Renal cortex interstitium (tissue), 11 donors: Measurements from ENCODE around the gene LAMB2. TPM values are rescaled to one million over a fixed set of nuclear protein-coding genes. Genes with fewer than 3 reads are reported as not detected.
A peak's percentile ranks its signal among the peaks of the same experiment; 100 is the strongest.

Experiments used
- DNase-seq, 11 donors: peaks; one replicate each; pipeline ENCODE4 v3.0.0-alpha.2; 2013; ENCODE audit warnings: low read depth in 9 of 11, low spot score in 4 of 11; ENCODE audit errors: extremely low read depth in 1 of 11
- polyA plus RNA-seq, 3 donors: library from polyadenylated mRNA; unstranded; fragments of 120-200 nt; gene quantifications; one replicate each; pipeline ENCODE4 v1.2.1, GENCODE V29; 2013; ENCODE audit not compliant: insufficient read length in 3 of 3

LAMB2 gene
- polyA plus RNA-seq, 3 donors = 357 to 459 (median 441) TPM

DNA sequence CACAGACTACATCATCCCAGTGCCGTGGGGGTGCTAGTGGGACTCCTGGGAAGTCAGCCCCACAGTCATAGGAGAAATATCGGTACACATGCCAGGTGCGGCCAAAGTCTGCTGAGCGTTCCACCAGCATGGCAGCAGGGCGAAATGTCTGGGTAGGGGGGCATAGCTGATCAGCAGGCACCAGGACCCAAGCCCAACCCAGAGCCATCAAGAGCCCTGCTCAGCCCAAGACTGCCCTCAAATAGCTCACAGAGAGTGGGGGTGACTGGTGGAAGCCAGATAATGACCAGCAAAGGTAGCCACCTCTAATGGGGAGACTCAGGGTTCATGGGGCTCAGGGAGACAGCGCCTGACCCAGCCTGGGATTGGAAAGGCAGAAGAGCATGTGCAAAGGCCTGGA is 1.3 kb downstream of the LAMB2 start:
- no peak for DNase-seq

DNA sequence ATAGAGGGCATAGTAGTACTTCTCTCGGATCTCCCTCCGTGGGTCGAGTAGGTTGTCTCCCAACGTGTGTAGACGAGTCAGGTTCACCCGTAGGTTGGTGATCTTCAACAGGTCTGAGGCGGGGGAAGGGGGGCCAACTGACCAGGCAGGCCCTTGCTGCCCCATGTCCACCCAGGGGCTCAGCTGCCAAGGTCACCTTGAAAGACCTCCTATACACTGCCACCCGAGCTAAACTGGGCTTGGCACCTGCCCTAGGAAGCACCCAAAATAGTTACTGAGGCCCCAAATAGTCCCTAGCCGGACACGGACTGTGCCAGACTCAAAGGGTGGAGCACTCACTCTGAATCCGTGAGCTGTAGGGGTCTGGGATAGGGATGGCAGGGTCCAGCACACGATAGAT is 1.8 kb downstream of the LAMB2 start:
- DNase-seq = no peak

DNA sequence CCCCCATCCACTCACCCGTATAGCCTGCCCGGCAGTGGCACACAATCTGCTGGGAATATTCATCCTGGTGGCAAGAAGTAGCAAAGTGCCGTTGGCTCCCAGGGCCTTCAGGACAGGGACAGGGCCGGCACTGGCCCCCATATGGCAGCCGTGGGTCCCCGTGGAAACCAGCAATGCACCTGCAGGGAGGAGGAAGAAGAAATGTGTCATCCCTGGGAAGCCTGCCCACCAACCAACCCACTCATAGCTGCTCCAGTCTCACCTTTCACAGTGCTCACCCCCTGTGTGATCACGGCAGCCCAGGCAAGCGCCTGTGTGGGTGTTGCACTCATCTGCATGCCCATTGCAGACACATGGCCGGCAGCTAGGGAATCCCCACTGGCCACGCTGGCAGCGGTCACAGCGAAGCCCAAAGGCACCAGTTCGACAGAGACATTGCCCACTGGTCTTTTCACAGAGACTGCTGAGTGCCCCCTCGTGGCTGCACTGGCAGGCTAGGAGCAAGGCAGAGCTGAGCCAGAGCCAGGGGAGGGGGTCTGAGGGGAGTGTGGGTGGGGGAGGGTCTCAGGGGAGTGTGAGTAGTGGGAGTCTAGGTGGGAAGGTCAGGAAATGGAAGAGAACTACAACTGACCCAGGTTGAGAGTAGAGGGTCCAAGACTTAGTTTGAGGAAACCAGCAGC is 7.7 kb downstream of the LAMB2 start:
- DNase-seq = no peak

DNA sequence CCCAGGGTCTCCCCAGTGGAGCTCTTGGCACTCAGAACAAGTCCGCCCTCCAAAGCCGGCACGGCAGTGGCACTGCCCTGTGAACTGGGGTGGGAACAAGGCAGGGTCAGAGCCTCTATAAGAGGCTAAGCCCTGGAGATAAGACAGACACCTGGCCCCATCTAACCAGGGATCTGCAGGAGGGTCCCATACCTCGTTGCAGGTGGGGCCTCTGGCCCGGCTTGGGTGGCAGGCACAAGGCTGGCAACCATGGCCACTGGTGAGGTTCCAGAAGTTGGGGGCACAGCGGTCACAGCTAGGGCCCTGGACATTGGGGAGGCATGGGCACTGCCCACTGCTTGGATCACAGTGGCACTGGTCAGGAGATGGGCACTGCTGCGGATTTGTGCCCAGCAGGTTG is 8.6 kb downstream of the LAMB2 start:
- DNase-seq = no peak

DNA sequence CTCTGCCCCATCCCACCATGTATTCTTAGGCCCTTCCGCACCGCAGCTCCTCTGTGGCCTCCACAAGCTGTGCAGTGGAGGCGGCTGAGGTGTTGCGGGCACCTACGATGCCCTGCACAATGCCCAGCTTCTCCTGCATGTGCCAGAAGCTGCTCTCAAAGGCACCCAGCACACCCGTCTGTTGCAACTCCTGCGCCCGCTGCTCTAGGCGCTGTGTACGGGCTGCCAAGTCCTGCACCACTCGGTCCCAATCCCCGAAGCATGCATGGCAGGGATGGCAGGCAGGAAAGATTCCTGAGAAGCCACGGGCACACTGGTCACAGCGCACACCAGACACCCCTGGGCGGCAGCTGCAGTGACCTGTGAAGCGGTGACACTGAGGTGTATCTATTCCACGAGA is 9.2 kb downstream of the LAMB2 start:
- no peak for DNase-seq

DNA sequence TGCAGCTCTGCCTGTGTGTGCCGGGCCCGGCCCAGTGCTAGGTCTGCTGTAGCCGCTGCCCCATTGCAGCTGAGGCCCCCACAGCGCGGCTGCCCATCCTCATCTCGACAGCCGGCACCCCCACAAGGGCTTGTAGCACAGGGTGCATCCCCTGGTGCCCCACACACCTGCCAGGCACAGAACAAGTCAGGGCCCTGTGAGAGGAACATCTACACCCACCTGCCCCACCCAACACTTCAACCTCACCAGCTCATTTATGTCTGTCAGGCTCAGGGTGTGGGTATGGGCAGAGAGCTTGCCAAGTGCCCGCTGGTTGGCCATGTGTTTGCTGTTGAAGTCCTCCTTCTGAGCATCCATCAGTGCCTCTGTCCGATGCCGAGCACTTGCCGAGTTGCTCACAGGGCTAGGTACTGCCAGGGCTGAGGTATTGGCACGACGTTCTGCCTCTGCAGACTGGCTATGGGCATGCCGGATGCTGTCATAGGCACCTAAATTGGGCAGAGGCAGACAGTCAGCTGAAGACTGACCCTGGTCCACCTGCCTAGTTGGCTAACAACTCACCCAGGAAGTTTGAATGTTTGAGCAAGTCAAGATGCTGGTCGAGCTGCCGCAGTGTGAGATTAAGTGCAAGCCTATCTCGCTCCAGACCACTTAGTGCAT is 9.8 kb downstream of the LAMB2 start:
- DNase-seq = no peak

DNA sequence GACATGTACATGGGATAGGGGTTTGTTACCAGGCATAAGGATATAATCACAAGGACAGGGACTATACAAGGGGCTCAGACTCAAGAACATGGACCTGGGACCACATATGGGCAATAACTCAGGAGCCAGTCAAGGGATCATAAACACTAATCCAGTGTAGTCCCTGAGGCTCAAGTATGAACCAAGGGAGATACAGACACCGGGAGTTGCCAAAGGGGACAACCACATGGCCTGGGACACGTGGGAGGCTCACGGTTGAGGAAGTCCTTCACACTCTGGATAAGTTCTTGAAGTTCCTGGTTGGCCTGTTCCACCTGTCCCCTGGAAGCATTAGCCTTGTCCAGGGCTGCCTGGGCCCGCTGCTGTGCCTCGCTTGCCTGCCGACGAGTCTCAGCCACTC is 10.4 kb downstream of the LAMB2 start:
- no peak for DNase-seq

DNA sequence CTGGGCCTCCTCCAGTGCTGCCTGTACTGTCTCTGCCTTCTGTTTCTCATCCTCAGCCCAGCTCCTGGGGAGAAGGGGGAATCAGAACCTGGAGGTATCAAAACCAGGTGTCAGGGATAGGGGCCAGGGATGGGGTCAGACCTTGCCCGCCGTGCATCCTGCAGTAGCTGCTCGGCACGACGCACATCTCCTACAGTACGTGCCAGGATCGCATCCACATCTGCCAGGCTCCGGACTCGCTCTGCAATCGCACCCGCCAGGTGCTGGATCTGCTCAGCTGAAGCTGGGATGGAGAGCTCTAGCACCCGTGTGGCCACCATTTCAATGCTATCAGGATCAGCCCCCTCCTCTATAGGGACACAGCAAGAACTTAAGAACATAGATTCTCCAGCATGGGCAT is 10.8 kb downstream of the LAMB2 start:
- no peak for DNase-seq

DNA sequence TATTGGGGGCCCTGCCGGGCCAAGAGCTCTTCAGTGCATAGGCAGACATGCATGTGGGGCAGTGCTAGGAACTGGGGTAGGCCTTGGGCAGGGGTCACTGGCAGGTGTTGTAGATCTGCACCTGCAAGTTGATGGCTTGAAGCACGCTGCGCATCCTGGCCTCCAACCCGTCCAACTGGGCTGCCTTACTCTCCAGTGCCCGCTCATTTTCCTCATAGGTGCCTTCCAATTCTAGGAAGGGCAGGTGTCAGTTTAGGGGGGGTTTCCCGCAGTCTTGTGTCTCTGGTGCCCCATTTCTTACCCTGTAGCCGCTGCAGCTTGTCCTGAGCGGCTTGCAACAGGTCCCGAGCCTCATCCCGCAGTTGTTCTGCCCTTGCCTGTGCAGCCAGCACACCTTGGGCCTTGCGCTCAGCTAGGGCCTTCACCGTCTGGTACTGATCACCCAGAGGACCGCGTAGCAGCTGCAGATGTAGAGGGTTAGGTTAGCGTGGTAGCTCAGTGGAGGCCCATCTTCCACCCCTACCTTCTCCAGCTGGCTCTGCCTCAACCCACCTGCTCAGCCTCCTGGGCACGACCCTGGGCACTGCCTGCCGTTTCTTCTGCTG is 11.6 kb downstream of the LAMB2 start:
- DNase-seq = no peak

DNA sequence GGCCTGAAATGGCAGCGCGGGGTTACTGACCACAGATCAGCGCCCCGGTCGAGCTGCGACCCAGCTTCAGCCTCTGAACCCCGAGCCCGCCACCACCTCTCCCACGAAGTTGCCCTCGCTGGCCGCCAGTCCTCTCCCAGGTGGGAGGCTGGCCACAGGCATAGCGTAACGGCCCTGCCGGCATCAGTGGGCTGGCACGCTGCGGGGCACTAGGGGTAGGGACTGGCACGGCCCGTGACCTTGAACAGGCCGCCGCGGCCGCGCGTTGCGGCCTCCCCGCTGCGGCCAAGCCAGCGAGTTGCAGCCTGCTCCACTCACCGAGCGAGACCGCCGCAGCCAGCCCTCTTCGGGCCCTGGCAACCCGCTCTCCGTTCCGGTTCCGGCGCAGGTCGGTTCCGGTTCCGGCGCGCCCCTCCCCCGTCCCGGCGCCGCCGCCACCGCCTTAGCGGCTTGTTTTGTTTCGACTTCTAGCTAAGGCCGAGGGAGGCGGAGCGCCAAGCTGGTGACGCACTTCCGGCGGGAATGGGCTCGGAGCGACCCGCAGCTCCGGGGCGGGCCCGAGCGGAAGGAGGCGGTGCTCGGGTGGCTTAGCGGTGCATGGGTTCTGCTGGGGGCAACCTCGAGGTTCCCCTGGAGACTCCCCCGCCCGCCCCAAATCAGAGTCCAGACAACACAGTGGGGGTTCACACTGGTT is 12.3 kb downstream of the LAMB2 start, which contains the start of gene USP19:
Gene USP19, minus strand, starts transcription at position 386 of the 694 bp plus-strand sequence. CDS start 1,678 bp downstream, outside the sequence.
- peak; percentile 78 to 93 (median 90) for DNase-seq

DNA sequence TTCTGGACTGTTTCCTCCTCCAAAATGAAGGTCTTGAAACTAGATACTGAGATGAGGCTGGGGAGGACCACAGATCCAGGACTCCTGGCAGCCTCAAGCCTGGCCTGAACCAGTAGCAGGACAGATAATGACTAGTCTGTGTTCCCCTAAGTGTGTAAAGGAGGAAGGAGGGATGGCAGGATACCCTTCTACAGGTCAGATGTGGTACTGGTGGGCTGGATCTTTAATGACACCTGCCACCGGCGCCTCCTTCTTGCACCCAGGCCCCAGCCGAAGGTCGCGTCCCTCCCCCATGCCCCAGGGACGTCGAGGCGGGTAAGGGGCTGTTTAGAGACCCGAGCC is 12.8 kb downstream of the LAMB2 start:
- no peak for DNase-seq

DNA sequence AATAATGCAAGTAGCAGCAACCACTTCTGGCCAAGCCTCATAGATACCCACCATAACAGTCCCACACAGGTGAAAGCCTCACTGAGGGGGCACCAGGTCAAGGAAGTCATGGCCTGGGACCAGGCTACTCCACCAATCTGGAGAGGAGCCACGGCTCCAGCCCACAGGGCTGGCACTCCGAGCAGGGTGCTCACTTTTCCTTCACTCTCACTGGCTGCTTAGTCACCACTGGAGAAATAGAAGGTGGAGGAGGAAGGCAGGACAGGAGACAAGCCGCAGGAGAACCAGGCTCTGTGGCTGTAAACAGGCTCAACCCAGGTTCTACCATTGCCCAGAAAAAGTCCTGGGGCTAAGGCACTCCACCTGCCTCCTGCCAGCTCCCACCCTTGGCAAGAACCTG is 13.4 kb downstream of the LAMB2 start:
- no peak for DNase-seq

DNA sequence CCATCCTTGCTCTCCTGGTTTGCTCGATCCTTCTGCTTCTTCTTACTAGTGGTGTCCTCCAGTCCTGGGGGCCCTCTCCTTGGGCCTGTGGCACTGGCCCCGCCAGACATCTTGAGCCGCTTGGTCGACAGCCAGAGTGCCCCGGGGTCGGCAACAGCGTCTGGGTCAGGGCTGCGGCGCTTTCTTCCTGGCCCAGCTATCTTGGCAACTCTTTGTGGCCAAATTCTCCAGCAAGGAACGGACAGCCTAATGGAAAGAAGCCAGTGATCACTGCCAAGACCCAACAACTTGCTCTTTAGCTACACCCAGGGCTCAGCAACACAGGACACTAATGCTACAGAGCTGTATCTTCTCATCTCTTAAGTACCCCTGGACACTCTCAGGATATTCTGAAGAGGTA is 13.8 kb downstream of the LAMB2 start:
- DNase-seq = no peak

DNA sequence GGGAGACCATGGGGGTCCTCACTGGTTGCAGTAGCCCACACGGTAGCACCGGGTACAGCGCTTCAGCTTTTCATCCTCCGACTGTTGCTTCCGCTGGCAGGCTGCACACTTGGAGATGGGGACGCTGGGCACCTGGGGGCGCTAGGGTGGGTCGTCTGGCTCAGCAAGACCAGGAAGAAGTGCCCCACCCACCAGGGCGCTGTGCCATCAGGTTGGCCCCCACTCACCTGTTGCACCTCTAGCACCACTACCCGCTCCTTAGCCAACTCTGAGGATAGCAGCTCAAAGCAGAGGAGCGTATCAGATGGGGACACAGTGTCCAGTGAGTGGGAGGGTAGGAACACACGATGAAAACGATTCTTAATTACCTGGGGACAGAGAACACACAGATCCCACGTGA is 20.6 kb downstream of the LAMB2 start:
- DNase-seq = no peak

DNA sequence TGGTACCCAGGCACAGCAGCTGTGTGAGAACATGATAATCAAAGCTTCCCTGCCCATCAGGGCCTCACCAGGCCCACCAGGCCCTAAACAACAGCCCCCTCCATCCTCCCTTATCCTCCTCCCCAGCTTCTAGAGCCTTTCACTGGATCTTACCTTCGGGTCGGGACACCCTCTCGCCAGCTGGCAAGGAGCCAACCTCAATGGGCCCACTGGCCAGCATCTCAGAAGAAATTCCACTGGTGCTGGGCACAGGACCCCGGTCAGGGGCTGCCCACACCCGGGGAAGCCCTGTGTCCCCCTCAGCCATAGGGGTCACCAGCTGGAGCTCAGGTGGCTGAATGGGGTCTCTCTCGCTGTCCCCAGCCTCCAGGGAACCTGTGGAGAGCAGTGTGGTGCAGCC is 21.5 kb downstream of the LAMB2 start:
- DNase-seq = no peak

DNA sequence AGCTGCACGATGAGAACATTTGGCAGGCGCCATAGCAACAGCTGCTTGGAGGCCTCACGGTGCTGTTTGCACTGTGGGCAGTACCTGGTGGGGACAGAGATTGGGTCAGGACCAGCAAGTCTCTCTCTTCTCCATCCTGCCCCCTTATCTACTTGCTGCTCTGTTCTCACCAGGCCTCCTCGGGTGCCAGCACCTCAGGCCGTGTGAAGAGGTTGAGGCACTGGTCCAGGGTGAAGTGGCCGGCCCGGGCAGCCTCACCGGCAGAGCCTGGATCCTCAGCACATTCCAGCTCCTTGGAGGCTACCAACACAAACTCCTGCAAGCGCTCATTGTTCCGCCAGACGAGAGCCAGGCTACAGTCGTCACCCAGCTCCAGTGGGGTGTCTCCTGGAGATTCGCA is 22.1 kb downstream of the LAMB2 start:
- DNase-seq = no peak

DNA sequence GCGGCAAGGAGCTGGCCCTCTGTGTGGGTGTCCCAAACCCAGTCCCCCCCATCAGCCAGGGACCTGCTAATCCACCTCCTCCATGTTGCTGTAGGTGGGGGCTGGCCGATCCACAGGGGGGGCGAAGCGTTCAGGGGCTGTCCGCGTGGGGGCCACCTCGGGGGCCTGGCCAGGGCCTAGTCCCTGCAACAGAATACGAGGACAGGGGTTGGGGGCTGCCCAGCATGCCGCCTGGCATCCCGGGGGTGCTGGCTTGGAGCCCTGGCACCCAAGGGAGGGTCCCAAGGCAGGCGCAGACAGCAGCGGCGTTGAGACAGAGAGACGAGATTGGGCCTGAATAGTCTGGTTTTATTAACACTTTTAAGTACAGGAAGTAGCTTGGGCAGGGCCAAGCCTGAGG is 24.5 kb downstream of the LAMB2 start:
- DNase-seq = no peak

DNA sequence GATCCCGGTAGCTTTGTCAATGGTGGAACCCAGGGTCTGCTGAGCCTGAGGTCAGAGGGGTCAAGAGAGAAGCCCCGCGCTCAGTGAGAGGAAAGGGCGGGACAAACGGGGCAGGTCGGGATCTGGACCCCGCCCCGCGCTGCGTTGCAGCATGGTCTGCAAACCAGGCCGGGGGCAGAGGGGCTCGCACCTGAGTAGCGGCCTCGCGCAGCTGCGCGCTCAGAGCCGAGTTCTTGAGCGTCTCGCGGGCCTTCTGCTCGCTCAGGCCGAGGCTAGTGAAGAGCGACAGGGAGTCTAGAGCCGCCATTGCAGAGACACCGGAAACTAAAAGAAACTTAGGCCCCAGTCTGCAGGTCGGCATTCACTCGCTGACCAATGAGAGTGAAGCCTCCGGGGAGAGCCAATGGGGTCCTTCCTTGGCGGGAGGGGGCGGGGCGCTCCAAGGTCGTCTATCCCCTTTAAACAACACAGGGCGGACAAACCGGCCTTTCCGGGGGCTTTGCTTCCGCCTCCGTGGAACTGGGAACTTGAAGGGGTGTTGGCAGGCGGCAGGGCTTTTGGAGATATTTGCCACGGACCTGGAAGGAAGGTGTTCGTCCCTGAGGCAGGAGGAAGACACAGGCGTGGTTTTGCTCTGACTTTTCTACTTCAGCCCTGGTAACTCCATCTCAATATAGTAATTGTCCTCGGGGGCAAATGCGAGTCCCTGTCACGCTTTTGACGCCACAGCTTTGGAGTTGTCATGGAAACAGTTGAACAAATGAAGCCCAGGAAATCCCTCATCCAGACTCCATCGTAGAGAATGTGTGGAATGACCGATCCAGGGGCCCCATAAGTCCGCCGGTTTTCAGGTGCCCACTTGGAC is 28.2 kb downstream of the LAMB2 start, which contains the start of gene QARS1:
Gene QARS1, minus strand, starts transcription at position 331 of the 865 bp plus-strand sequence. Its CDS starts 24 bp downstream, at position 307.
- peak; percentile 74 to 96 (median 89) for DNase-seq

DNA sequence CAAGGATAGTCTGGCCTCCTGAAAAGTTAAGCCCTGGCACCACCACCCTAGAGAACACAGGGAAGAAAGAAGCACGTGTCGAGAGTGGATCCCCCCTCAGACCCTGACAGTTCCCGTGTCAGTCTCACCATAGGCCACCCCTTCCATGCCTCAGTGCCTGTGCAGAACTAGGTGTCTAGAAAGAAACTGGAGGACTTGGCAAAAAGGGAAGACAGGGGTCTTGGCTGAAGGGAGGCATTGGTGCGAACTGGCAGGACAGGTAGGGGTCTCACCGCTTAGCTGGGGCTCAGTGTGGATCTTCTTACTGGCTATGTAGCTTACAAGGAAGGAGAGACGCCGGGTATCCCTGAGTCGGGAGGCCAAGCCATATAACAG is 28.8 kb downstream of the LAMB2 start:
- no peak for DNase-seq
